Activated CD8-positive, alpha-beta T cell treated with anti-CD3 and anti-CD28 coated beads for 36 hours (primary cell): ENCODE data around the gene LEAP2. TPM values are rescaled to one million over a fixed set of nuclear protein-coding genes. Genes with fewer than 3 reads are reported as not detected.

Experiments used
- ATAC-seq: fragments of 200-7000 bp; cut with Tn5 transposase; one replicate; pipeline ENCODE4 v1.10.0; 2021; ENCODE audit warnings: mild to moderate bottlenecking, moderate library complexity
- CTCF ChIA-PET: fragments of 350-600 bp; sonication (Branson Sonifier 250); formaldehyde crosslinking; loops from one replicate; lab custom pipeline; 2021; ENCODE audit warnings: antibody characterized with exemption; lab: Charles Lee
- POLR2A ChIA-PET: fragments of 350-600 bp; sonication (Branson Sonifier 250); formaldehyde crosslinking; loops from one replicate; lab custom pipeline; 2021; ENCODE audit warnings: antibody characterized with exemption; lab: Charles Lee
- DNase-seq: peaks from one replicate; pipeline ENCODE4 v3.0.0-alpha.2; 2020
- H3K27ac Mint-ChIP-seq: one replicate; pipeline ENCODE4 v1.8.0; 2021; ENCODE audit warnings: mild to moderate bottlenecking, mixed read lengths
- H3K27me3 Mint-ChIP-seq: one replicate; pipeline ENCODE4 v1.8.0; 2021; ENCODE audit warnings: mixed read lengths
- H3K36me3 Mint-ChIP-seq: one replicate; pipeline ENCODE4 v1.8.0; 2021; ENCODE audit warnings: low read depth, mixed read lengths
- H3K4me1 Mint-ChIP-seq: one replicate; pipeline ENCODE4 v1.8.0; 2021; ENCODE audit warnings: low read depth, mixed read lengths
- H3K4me3 Mint-ChIP-seq: one replicate; pipeline ENCODE4 v1.8.0; 2021; ENCODE audit warnings: mild to moderate bottlenecking, moderate library complexity, mixed read lengths
- H3K9me3 Mint-ChIP-seq: one replicate; pipeline ENCODE4 v1.8.0; 2021; ENCODE audit warnings: mixed read lengths
- intact Hi-C: fragments of 100-400 bp; cut with micrococcal nuclease; formaldehyde crosslinking; loops from one replicate; pipeline ENCODE4 v1.10.0; 2022
- total RNA-seq, 2 experiments: library from RNA; stranded (reverse); gene quantifications; one replicate each; pipeline ENCODE4 v1.2.3, GENCODE V29; 2021
- TF ChIP-seq, protein P1 (sequence below): fragments of 200-600 bp; IDR thresholded peaks from one replicate; pipeline ENCODE4 v1.8.0; 2022; ENCODE audit warnings: antibody characterized with exemption, mild to moderate bottlenecking

The LEAP2 gene
- total RNA-seq, 2 experiments from 2014 or later, result 3.0 to 3.5 TPM

DNA sequence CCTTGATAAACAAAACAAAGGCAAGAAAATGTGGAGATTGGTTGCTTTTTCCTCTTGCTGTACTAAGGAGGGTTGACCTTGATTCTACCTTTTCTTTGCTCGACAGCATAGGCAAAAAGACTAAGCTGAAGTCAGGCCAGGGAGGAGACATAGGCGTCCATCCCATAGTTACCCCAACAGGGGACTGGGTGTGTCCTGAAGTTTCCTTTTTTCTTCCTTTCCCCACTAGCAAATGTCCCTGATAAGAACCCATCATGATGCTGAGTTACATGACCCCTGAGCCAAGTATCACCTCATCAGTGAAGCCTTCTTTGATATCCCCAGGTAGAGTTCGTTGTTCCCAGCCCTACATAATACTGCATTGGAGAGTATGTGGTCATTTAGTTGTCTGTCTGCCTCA is 33.2 kb upstream of the LEAP2 start:
- TF ChIP-seq, protein P1, sequence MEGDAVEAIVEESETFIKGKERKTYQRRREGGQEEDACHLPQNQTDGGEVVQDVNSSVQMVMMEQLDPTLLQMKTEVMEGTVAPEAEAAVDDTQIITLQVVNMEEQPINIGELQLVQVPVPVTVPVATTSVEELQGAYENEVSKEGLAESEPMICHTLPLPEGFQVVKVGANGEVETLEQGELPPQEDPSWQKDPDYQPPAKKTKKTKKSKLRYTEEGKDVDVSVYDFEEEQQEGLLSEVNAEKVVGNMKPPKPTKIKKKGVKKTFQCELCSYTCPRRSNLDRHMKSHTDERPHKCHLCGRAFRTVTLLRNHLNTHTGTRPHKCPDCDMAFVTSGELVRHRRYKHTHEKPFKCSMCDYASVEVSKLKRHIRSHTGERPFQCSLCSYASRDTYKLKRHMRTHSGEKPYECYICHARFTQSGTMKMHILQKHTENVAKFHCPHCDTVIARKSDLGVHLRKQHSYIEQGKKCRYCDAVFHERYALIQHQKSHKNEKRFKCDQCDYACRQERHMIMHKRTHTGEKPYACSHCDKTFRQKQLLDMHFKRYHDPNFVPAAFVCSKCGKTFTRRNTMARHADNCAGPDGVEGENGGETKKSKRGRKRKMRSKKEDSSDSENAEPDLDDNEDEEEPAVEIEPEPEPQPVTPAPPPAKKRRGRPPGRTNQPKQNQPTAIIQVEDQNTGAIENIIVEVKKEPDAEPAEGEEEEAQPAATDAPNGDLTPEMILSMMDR, result no peak
- Mint-ChIP-seq H3K4me1 (no peaks in the 10 kb centered on the region), H3K9me3 (no peaks in the 10 kb centered on the region), H3K27me3 (no peaks in the 10 kb centered on the region), H3K27ac (no peak overlapping the region), H3K36me3 (no peaks in the 10 kb centered on the region), H3K4me3 (no peak overlapping the region)
- intact Hi-C loops, result no loop called here
- CTCF ChIA-PET, result interaction anchor here (0.5 to 2.1 kb wide), 3 partner anchors 10 to 25 kb away, joined by 3 to 8 read pairs (median 3); partner anchors contain the start of gene SHROOM1
- POLR2A ChIA-PET, result no interaction called here
- ATAC-seq, result no peak
- no peak for DNase-seq

DNA sequence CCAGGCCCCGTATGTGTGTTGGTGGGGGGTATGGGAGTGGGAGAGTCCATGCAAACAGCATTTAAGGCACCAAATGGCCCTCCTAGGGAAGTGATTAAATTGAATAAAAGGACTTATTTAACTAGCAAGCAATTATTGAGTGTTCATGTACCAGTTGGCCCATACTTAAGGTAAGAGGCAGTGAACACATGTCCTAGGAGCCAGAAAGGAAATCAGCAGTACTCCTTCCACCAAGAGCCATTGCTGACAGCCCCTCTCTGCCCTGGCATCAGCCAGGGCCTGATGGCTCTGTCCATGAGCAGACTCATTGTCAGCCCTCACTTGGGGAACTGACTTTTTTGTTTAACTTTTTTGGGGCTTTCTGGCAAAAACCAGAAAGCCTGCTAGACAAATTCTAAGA is 32.6 kb upstream of the LEAP2 start:
- no peak overlapping the region for H3K27ac Mint-ChIP-seq
- no peaks in the 10 kb centered on the region for H3K36me3 Mint-ChIP-seq
- ChIA-PET CTCF (interaction anchor here (0.5 to 1.0 kb wide), 3 partner anchors 11 to 26 kb away, joined by 3 read pairs; no protein-coding TSS in a partner anchor), POLR2A (interaction anchor here (1.0 kb wide), 1 partner anchor 10 kb away, joined by 3 read pairs; no protein-coding TSS in a partner anchor)
- no peaks in the 10 kb centered on the region for H3K4me1 Mint-ChIP-seq
- DNase-seq (no peak), ATAC-seq (no peak)
- no peaks in the 10 kb centered on the region for H3K9me3 Mint-ChIP-seq
- H3K27me3 Mint-ChIP-seq, result no peaks in the 10 kb centered on the region
- H3K4me3 Mint-ChIP-seq, result no peak overlapping the region
- intact Hi-C loops, result no loop called here
- TF ChIP-seq, protein P1, result no peak

GRCh38 chr5:132841305-132841704 is 32.2 kb upstream of the LEAP2 start:
- no peak for ATAC-seq

GRCh38 chr5:132848270-132848669 is 25.2 kb upstream of the LEAP2 start:
- CTCF ChIA-PET, result interaction anchor here (1.0 kb wide), 1 partner anchor 15 kb away, joined by 4 read pairs; no protein-coding TSS in a partner anchor
- DNase-seq, result no peak

More at GRCh38 chr5:132841305-132841704, 32.2 kb upstream of the LEAP2 start:
- no peak overlapping the region for H3K4me3 Mint-ChIP-seq
- no peaks in the 10 kb centered on the region for H3K27me3 Mint-ChIP-seq
- no peaks in the 10 kb centered on the region for H3K4me1 Mint-ChIP-seq
- H3K36me3 Mint-ChIP-seq, result no peaks in the 10 kb centered on the region
- CTCF ChIA-PET, result interaction anchor here (0.6 to 1.0 kb wide), 2 partner anchors 12 to 23 kb away, joined by 3 read pairs; no protein-coding TSS in a partner anchor
- POLR2A ChIA-PET, result interaction anchor here (1.0 kb wide), 1 partner anchor 9 kb away, joined by 3 read pairs; no protein-coding TSS in a partner anchor
- no peak overlapping the region for H3K27ac Mint-ChIP-seq
- intact Hi-C loops, result no loop called here
- no peaks in the 10 kb centered on the region for H3K9me3 Mint-ChIP-seq
- TF ChIP-seq, protein P1, result no peak
- DNase-seq, result no peak

DNA sequence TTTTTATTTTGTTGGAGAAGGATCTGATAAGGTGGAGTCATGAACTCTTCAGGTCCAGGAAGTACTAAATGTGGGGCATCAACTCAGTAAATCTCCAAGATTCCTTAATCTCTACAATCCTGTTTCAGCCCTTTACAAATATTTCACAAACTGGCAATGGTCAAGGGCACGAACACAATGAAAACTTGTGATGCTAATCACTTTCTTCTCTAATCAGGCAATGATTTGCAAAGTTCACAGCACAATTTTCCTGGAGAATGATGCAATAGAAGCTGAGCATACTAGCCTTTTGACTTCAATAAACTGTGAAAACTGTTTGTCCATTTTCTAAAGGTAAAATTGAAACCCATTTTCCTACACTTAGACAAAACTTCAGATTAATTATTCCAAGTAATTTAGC is 24.1 kb upstream of the LEAP2 start:
- Mint-ChIP-seq H3K9me3 (no peaks in the 10 kb centered on the region), H3K27me3 (peaks cover 3% of the 10 kb centered on the region), H3K4me3 (no peak overlapping the region), H3K4me1 (peaks cover 3% of the 10 kb centered on the region), H3K36me3 (no peaks in the 10 kb centered on the region), H3K27ac (no peak overlapping the region)
- ChIA-PET POLR2A (no interaction called here), CTCF (interaction anchor here (1.0 kb wide), 1 partner anchor 14 kb away, joined by 4 read pairs; no protein-coding TSS in a partner anchor)
- ATAC-seq (no peak), DNase-seq (no peak)
- intact Hi-C loops, result no loop called here
- TF ChIP-seq, protein P1, result no peak

More at GRCh38 chr5:132848270-132848669, 25.2 kb upstream of the LEAP2 start:
- Mint-ChIP-seq H3K9me3 (no peaks in the 10 kb centered on the region), H3K27me3 (peaks cover 2% of the 10 kb centered on the region), H3K4me3 (no peak overlapping the region), H3K4me1 (peaks cover 2% of the 10 kb centered on the region), H3K27ac (no peak overlapping the region), H3K36me3 (no peaks in the 10 kb centered on the region)
- TF ChIP-seq, protein P1, result no peak
- POLR2A ChIA-PET, result no interaction called here
- ATAC-seq, result no peak
- intact Hi-C loops, result no loop called here
